Breast epithelium (tissue), 4 donors: ENCODE measurements around the gene OR51B2. TPM values are rescaled to one million over a fixed set of nuclear protein-coding genes. Genes with fewer than 3 reads are reported as not detected.

Experiments used
- DNase-seq, 2 donors: peaks; one replicate each; pipeline ENCODE4 v3.0.0-alpha.2; 2019; ENCODE audit warnings: low spot score in 2 of 2
- H3K27ac ChIP-seq, 2 donors: fragments of 200-600 bp; sonication (generic) in 1 of 2; one replicate each; pipeline ENCODE4 v1.5.1; 2016 to 2019; ENCODE audit warnings: mild to moderate bottlenecking in 1 of 2
- H3K27me3 ChIP-seq, 2 donors: fragments of 200-600 bp; sonication (generic) in 1 of 2; one replicate each; pipeline versions ENCODE4 v1.5.1 to v1.6.0; 2017 to 2019; ENCODE audit warnings: control low read depth in 1 of 2, mild to moderate bottlenecking in 1 of 2
- H3K36me3 ChIP-seq: fragments of 200-600 bp; one replicate; pipeline ENCODE4 v1.5.1; 2019
- H3K4me1 ChIP-seq, 2 donors: fragments of 200-600 bp; sonication (generic); one replicate each; pipeline ENCODE4 v1.5.1; 2016 to 2019; ENCODE audit warnings: control low read depth in 1 of 2
- H3K4me3 ChIP-seq, 3 donors: fragments of 200-600 bp; sonication (generic); 1 replicate in 2 of 3; 2 replicates in 1 of 3; pipeline ENCODE4 v1.5.1; 2016 to 2019; ENCODE audit warnings: mild to moderate bottlenecking in 3 of 3, moderate library complexity in 2 of 3
- H3K9me3 ChIP-seq, 2 donors: fragments of 200-600 bp; sonication (generic) in 1 of 2; one replicate each; pipeline ENCODE4 v1.5.1; 2016 to 2019; ENCODE audit warnings: control low read depth in 1 of 2
- CTCF ChIP-seq, 3 donors: fragments of 450-650 bp; IDR thresholded peaks; one replicate each; pipeline ENCODE4 v1.5.1; 2016 to 2017; ENCODE audit warnings: antibody characterized with exemption in 3 of 3, mild to moderate bottlenecking in 3 of 3, moderate library complexity in 3 of 3
- POLR2A ChIP-seq: fragments of 450-650 bp; IDR thresholded peaks from one replicate; pipeline ENCODE4 v1.6.1; 2016; ENCODE audit warnings: antibody characterized with exemption, mild to moderate bottlenecking, moderate library complexity
- POLR2AphosphoS5 ChIP-seq, 3 donors: sonication (generic); formaldehyde crosslinking; IDR thresholded peaks; one replicate each; pipeline ENCODE4 v1.6.1; 2017; ENCODE audit warnings: antibody characterized with exemption in 3 of 3
- intact Hi-C: fragments of 100-400 bp; cut with DNase I; formaldehyde crosslinking; loops from one replicate; pipeline ENCODE4 v1.15.1; 2023; ENCODE audit warnings: low total_unique reads
- total RNA-seq, 3 donors: library from RNA; depleted of rRNA; stranded (reverse); fragments of >200 nt; gene quantifications; one replicate each; pipeline ENCODE4 v1.1.0, GENCODE V29; 2016

OR51B2 gene
- total RNA-seq, 3 donors from 2014 or later, result 1.6 TPM; not detected in 2

DNA sequence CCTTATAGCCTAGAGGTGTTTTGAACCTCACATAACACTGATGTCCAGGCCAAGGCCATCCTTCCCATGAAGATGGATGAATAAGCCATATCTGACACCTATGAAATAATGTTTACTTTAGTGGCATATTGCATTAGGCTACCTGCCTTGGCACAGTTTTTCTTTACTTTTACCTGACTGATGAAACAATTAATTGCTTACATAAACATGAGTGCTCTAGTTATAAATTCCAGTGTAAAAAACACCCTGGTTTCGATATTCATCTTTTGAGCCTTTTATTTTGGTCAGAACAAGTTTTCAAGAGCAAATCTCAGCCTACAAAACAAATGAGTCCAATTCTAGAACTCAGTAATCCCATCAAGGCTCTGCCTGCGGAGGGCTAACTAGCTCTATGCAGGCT is 47.4 kb downstream of the OR51B2 start:
- Histone ChIP-seq H3K27ac (no peak overlapping the region), H3K27me3 (no peaks in the 10 kb centered on the region), H3K9me3 (no peaks in the 10 kb centered on the region), H3K36me3 (no peaks in the 10 kb centered on the region), H3K4me1 (no peaks in the 10 kb centered on the region), H3K4me3 (no peak overlapping the region)
- intact Hi-C loops, result no loop called here
- no peak for TF ChIP-seq POLR2AphosphoS5 (IDR thresholded peaks at IDR 0.05)
- no peak for TF ChIP-seq CTCF (IDR thresholded peaks at IDR 0.05)
- no peak for TF ChIP-seq POLR2A
- no peak for DNase-seq

DNA sequence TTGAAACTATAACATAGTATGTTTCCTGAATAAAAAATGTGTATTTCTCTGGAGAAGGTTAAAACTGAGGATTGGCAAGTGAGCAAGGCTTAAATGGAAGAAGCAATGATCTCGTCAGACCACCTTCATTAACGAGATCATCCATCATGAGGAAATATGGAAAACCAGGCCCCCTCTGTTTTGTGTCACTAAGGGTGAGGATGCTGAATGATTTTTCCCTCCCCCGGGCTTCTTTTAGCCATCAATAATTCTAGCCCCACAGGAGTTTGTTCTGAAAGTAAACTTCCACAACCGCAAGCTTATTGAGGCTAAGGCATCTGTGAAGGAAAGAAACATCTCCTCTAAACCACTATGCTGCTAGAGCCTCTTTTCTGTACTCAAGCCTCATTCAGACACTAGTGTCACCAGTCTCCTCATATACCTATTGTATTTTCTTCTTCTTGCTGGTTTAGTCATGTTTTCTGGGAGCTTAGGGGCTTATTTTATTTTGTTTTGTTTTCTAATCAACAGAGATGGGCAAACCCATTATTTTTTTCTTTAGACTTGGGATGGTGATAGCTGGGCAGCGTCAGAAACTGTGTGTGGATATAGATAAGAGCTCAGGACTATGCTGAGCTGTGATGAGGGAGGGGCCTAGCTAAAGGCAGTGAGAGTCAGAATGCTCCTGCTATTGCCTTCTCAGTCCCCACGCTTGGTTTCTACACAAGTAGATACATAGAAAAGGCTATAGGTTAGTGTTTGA is 48.6 kb downstream of the OR51B2 start:
- no peak for TF ChIP-seq CTCF (IDR thresholded peaks at IDR 0.05)
- TF ChIP-seq POLR2AphosphoS5 (IDR thresholded peaks at IDR 0.05), result no peak
- TF ChIP-seq POLR2A, result no peak
- no peaks in the 10 kb centered on the region for H3K36me3 ChIP-seq
- H3K4me1 ChIP-seq, result no peaks in the 10 kb centered on the region
- DNase-seq, result no peak
- intact Hi-C loops, result no loop called here
- no peak overlapping the region for H3K27ac ChIP-seq
- no peaks in the 10 kb centered on the region for H3K27me3 ChIP-seq
- H3K4me3 ChIP-seq, result no peak overlapping the region
- no peaks in the 10 kb centered on the region for H3K9me3 ChIP-seq

- intact Hi-C loops, result no loop called here
- Histone ChIP-seq H3K27me3 (no peaks in the 10 kb centered on the region), H3K27ac (no peak overlapping the region), H3K4me3 (no peak overlapping the region), H3K36me3 (no peaks in the 10 kb centered on the region), H3K4me1 (no peaks in the 10 kb centered on the region), H3K9me3 (no peaks in the 10 kb centered on the region)
- TF ChIP-seq POLR2A (no peak), POLR2AphosphoS5 (IDR thresholded peaks at IDR 0.05) (no peak), CTCF (IDR thresholded peaks at IDR 0.05) (no peak)
- no peak for DNase-seq
Observed at GRCh38 chr11:5274395-5274794, 49.7 kb downstream of the OR51B2 start.

Other genes with a start within 250 kb of the OR51B2 start
- not detected for gene OR52A5, start 185.9 kb downstream of the OR51B2 start, total RNA-seq
- not detected for gene OR52A1, start 169.5 kb downstream of the OR51B2 start, total RNA-seq
- gene OR51V1, start 123.6 kb downstream of the OR51B2 start, total RNA-seq, result not detected
- gene HBB, start 97.2 kb downstream of the OR51B2 start, total RNA-seq, result 100 to 1,000 TPM in 2 of 3 donors, 10 to 100 TPM in 1; 71.8 to 334 (median 143) TPM
- not detected for gene HBD, start 89.8 kb downstream of the OR51B2 start, total RNA-seq
- not detected for gene HBG1, start 74.4 kb downstream of the OR51B2 start, total RNA-seq
- gene HBG2, start 69.5 kb downstream of the OR51B2 start, total RNA-seq, result not detected
- gene HBE1, start 54.4 kb downstream of the OR51B2 start, total RNA-seq, result not detected
- gene OR51B4, start 22.4 kb downstream of the OR51B2 start, total RNA-seq, result under 1 TPM in 1 of 3 donors, not detected in 2; 0.48 TPM
- gene OR51B5, start 19.2 kb upstream of the OR51B2 start, total RNA-seq, result 1 to 10 TPM in 2 of 3 donors, under 1 TPM in 1; 0.32 to 2.3 (median 1.0) TPM
- not detected for gene OR51B6, start 27.2 kb upstream of the OR51B2 start, total RNA-seq
- not detected for gene OR51M1, start 59.5 kb upstream of the OR51B2 start, total RNA-seq
- gene OR51Q1, start 97.8 kb upstream of the OR51B2 start, total RNA-seq, result not detected
- gene OR51I1, start 117.2 kb upstream of the OR51B2 start, total RNA-seq, result under 1 TPM in 1 of 3 donors, not detected in 2; 0.44 TPM
- gene OR51I2, start 125.0 kb upstream of the OR51B2 start, total RNA-seq, result not detected
- not detected for gene OR52D1, start 164.4 kb upstream of the OR51B2 start, total RNA-seq
- gene UBQLN3, start 185.7 kb upstream of the OR51B2 start, total RNA-seq, result under 1 TPM; 0.32 to 0.88 (median 0.66) TPM
- gene UBQLNL, start 192.4 kb upstream of the OR51B2 start, total RNA-seq, result 1 to 10 TPM; 1.1 to 2.3 (median 1.3) TPM
- gene OR52H1, start 224.2 kb upstream of the OR51B2 start, total RNA-seq, result 1 to 10 TPM in 2 of 3 donors, under 1 TPM in 1; 0.96 to 2.0 (median 1.8) TPM